ENCODE data around the gene WASF1.

- no peak for TF ChIP-seq EZH2phosphoT487 (IDR thresholded peaks at IDR 0.05; ENCODE audit: insufficient read depth, low read depth)
- no peak for TF ChIP-seq EZH2 (IDR thresholded peaks at IDR 0.05; ENCODE audit: insufficient read depth, poor library complexity, severe bottlenecking)
These were observed 95.4 kb downstream of the WASF1 start for GRCh38 chr6:110083875-110084585.
